GM19324 (cell line): ENCODE data around the gene PGM3.
"Not testable (repeated sequence)": the region's sequence is repeated elsewhere in the genome, so short reads cannot be mapped to it uniquely, and the experiment has no call there.

Source experiments
- ATAC-seq: cut with Tn5 transposase; IDR thresholded peaks from one replicate; pipeline ENCODE4 v1.9.1; 2021; ENCODE audit warnings: mild to moderate bottlenecking, moderate library complexity; ENCODE audit not compliant: unreplicated experiment, low FRiP score

The PGM3 gene

DNA sequence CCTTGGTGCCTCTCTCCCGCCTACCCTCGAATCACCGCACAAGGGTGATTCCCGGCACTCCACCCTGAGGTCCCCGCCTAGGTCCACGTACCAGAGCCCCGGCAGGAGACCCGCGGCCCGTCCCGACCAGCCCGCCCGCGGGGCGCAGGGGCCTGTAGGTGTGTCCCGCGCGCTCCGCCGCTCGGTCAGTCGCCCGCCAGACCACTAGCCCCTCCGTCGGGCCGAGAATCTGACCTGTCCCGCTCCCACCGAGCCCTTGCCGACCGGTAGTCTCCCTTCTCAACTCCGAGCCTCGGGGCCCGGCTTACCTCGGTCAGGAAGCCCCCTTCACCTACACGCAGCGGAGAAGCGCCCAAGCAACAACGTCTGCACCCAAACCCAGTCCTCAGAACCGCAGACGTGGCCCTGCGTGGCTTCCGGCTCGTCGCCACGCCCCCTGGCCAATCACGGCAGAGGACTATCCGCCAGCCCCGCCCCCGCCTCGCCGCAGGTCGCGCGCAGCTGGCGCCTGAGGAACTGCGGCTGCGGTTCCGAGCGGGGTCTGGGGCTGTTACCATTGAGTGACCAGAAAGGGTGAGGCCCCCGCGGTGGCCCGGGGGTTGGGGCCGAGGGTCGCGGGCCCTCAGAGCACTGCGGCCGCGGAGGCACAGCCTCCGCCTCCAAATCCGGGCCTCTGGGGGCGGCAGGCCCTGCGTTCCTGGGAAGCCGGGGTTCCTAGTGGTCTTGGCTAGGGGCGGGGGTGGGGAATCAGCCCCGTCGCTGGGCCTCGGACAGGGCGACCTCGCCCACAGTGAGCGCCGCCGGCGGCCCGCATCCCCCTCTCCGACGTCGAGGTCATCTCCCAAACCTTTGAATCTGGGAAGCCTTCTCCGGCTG, at the start of gene PGM3, which contains the start of gene RWDD2A:
Gene PGM3 (minus strand): TSS at position 395 of the 876 bp plus-strand sequence. CDS start 2,253 bp downstream, outside the sequence.
Gene RWDD2A (plus strand): TSS at position 487 of the 876 bp plus-strand sequence. CDS start 1,095 bp downstream, outside the sequence.
- ATAC-seq = peak; percentile 97

DNA sequence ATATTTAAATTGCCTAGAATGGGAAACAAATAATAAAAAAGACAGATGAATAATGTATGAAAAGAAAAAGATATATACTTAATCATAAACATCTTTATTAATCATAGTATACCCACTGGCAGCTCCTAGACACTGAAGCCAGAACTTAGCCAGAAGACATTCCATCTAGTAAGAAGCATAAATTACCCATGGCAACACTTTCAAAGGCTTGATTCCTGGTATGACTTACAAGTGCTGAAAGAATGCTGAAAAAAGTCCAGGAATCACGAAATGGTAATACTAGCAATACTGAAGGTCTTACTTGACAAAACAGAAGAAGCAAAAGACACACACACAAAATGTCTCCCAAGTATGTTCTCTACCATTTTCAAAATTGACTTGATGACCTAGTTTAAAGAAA, 38.1 kb upstream of the PGM3 start:
- no peak for ATAC-seq

- ATAC-seq = no peak
Observed at GRCh38 chr6:83226517-83226916, 33.5 kb upstream of the PGM3 start.

DNA sequence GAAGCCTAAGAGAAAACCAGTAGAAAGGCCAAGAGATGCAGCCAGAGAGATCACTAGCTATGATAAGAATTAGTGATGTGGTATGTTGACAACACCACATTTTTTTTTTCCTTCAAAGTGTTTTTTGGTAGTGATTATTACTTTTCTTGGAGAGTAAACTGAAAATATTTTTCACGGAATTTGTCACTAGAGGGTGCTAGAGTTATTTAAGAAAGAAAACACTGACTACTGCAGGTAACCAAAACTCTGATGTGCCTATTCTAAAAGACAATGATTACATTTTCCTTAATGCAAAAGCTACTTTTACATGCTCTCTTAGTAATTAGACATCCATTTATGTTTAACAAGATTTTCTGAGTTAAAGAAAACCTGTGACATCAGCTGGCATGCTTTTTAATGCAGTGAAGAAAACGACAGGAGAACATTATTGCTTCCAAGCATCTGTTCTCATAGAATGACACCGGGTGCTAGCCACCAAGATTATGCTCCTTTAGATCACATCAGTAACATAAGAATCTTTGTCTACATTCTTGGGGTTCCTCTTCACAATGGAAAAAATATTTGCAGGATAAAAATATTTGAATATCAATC, 28.9 kb upstream of the PGM3 start:
- no peak for ATAC-seq

GRCh38 chr6:83221276-83221675, 28.2 kb upstream of the PGM3 start:
- no peak for ATAC-seq

DNA sequence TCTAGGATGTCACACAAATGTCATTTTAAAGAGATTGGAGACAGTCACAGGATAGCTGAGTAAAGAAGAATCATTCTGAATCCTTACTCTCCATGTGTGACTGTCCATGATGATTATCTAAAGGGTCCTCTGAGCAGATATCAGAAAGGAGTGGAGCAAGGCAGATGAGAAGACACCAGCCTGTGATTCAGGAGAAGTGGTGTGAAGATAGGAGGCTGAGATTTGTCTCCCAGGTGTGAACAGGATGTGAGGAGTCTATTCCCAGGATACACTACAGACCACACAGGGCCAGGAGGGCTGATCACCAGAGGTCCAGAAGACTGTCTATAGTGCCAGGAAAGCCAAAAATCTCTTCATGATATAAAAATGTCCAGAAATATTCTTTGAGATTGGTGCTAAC, 27.1 kb upstream of the PGM3 start:
- no peak for ATAC-seq

DNA sequence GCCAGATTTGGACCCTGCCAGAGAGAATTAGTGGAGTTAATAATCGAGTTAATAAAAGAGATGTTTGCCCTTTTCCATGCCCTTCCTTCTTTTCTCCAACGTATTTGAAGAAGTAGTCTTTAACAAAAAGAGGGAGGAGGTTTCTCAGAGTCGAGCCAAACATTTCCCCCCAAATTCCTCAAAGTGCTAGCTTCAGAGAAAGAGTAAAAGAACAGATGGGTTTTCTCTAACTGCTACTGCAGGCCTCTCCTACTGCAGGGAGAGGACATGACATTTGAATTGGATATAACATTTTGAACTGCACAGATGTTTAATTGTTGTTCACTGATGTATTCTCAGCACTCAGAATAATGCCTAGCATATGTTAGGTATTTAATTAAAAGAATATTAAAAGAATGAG, 25.6 kb upstream of the PGM3 start:
- no peak for ATAC-seq

DNA sequence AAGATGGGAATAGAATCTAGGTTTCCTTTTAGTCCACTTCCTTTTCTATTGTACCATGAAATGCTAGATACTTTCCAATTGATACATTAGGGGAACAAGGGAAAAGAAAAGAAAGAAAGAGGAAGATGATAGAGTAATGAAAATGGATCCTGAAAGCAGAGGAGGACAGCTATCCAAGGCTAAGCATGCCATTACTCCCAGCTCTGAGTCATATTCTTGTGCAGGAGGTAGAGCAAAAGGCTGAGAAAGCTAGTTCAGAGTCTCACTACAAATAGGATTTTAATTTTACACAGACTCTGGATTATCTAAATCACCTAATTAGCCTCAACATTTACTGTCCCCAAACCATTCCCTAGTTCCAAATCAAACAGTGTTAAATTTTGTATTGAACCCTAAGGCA, 23.7 kb upstream of the PGM3 start:
- no peak for ATAC-seq

DNA sequence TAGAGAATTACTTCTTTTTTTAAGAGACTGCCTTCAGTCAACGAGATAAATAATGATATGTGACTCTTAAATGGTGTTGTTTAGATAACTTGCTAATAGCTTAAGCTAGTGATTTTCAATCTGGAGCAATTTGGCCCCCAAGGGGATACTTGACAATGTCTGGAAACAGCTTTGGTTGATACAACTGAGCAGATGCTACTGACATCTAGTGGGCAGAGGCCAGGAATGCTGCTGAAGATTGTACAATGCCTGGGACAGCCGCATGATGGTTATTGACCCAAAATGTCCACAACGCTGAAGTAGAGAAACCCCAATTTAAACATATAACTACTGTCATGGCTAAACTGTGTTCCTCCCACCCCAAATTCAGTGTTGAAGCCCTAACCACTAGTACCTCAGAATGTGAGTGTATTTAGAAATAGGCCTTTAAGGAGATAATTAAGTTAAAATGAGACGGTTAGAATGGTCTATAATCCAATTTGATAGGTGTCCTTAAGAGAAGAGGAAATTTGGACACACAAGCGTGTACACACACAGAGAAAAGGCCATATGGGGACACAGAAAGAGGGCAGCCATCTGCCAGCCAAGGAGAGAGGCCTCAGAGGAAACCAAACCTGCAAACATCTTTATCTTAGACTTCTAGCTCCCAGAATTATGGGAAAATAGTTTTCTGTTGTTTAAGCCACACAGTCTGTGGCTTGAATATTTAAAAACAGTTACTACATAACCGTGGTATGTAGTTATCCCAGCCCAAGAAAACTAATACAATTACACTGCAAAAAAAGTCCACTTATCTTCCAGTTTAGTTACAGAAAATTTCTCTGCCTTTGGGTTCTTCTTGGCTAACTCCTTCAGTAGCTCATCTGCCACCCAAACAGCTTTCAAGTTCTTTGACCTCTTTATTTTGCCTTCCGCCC, 22.3 kb upstream of the PGM3 start:
- ATAC-seq = peak; percentile 98

DNA sequence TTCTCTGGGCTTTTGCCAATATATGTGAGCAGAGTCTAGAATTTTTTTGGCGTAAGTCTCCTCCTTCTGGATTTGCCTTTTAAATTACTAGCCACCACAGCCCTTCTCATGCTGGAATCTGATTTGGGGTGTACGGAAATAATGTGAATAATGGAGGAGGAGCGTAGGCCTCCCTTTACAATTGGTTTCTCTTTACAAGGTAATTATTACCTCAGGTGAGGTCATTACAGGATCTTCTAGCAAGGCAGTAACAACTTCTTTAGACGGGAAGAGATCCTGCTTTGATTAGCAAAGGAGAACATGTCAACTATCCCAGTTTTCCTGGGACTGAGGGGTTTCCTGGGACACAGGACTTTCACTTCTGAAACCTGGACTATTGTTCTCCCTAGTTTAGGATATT, 9.0 kb upstream of the PGM3 start:
- no peak for ATAC-seq

- no peak for ATAC-seq
Observed at GRCh38 chr6:83199863-83200225, 6.8 kb upstream of the PGM3 start.

DNA sequence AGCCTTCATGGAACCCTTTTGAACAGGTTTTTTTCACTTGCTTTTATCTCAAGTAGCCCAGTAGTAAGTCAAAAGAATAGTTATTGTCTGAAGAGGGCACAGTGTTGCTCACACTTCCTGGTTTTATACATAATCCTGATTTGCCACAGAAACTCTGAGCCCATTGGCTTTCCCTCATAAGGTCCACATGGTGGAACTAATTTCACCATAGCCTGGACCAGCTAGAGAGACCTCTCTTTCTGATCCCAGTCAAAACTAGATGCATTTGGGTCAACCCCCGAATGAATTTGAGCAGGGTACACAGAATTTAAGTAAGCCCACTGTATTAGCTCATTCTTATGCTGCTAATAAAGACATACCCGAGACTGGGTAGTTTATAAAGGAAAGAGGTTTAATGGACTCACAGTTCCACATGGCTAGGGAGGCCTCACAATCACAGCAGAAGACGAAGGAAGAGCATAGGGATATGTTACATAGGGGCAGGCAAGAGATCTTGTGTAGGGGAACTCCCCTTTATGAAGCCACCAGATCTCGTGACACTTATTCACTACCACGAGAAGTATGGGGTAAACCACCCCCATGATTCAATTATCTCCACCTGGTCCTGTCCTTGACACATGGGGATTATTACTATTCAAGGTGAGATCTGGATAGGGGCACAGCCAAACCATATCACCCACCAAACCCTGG, 6.3 kb upstream of the PGM3 start:
- ATAC-seq = no peak

DNA sequence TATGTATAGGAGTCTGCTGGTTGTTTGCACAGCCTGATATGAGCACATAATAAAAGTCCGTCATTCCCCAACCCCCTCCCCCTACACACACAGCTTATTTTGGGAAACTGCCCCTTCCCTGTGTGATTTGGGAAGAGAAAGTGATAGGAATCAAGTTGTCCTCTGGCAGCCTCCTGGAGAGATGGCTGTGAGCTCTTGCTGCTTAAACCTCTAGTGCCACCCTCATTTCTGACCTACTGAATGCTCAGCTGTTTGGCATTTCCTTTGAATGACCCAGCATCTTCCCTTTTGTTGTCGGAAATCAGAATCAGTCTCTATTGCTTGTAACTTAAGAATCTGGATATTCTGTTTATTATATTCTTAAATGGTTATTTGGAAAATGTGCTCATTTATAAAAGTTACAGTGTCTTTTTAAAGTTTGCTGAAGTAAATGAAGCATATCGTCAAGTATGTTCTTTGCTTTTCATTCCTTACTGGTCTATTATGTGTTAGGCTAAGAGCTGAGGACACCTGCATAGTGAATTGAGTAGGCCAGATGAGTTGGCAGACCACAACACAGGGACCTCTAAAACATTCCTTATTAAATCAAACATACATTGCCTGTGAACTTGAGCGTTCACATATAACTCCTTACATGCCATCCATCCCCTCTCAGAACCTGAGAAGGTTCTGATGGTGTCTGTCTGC, 5.6 kb upstream of the PGM3 start:
- no peak for ATAC-seq

DNA sequence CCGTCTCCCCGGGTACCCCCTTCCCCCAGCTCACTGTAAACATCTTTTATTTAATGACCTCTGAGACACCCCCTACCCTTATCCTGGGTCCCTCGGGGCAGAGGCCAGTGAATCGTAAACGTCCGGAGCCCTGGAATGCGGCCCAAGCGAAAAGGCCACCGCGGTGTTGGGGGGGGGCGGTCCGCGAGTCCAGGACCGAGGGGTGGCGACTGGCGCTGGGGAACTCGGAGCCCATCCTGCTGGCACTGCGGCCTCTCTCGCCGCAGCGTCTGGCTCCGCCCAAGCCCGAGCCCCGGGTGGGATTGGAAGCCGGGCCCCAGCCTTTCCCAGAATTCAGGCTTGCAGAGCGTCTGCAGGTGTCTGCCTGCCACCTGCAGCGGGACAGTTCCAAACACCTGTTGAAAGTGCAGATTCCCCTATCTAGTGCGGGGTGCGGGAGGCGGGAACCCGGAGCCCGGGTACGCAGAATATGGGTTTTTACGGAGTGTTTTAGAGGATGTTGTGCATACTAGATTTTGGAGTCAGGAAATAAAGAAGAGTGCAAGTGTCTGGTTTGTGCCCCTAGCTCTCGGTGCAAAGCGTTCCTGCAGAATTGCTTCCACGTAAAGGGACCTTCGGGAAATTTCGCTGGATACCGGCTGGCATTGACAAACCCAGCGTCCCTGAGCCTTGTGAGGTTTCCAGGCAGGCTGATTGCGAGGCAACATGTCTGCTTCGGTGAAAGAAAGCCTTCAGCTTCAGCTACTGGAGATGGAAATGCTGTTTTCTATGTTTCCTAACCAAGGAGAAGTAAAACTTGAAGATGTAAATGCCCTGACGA, 892 bp upstream of the PGM3 start:
- peak; percentile 19 for ATAC-seq

GRCh38 chr6:83192456-83192855, 609 bp downstream of the PGM3 start:
- ATAC-seq = no peak

GRCh38 chr6:83191974-83192373, 1.1 kb downstream of the PGM3 start:
- not testable (repeated sequence) for ATAC-seq

DNA sequence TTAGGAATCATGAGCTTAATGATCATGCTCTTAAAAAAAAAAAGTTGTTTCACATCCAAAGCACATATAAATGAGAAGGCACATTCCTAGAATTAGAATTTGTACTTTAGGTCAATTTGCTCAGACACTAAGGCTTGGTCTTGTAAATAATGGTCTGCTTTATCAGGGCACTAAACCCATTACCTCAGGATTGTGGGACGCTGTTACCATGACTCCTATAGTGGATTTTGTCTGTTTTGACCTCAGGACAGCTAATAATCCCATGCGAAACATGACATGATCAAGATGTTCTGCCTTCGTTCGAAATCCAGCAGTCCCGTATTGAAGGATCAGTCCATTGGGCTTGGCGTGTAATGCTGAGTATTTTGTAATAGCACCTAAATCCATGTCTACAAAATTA, 2.4 kb downstream of the PGM3 start:
- no peak for ATAC-seq

DNA sequence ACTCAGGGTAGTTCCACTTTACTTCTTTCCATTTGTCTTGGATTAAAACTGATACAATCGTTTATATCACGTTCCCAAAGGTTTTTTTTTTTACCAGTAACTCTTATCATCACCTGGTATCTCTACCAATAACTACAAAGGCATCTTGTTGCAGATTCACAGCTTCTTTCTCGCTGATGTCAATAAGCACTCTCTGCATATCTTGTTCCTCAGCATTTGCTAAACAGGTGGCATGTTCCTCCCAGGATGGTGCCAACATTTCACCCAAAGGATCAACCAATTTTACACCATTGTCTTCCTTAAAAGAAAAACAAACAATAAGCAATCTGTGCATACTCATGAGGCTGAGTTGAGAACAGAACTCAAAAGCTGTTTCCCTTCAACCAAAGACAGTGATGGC, 4.6 kb downstream of the PGM3 start:
- no peak for ATAC-seq

- no peak for ATAC-seq
Observed at GRCh38 chr6:83185096-83185495, 8.0 kb downstream of the PGM3 start.
